NCI-H1417 treated with DMSO at 0.1 percent for 48 hours (cell line): ENCODE measurements around the gene ABCA12.

ENCODE experiments used
- DNase-seq: peaks from one replicate; lab custom pipeline; 2025; lab: John Stamatoyannopoulos, UW

Gene ABCA12

DNA sequence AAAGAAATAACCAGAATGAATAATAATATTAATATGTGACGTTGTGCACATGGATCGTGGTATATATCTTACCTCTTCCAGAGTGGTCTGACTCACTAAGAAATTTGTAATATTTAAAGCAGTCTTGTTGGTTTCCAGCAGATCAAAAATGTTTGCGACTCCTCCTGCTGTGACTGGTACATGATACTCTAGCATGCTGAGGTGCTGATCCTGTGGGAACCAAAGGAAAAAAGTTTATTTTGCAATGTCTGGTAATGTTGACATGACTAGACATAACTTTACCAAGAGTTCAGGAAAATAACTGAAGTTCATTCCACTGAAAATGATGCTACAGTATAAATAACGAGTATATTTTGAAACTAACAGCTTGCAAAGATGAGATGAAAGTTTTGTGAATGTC, 204.4 kb downstream of the ABCA12 start:
- no peak for DNase-seq

DNA sequence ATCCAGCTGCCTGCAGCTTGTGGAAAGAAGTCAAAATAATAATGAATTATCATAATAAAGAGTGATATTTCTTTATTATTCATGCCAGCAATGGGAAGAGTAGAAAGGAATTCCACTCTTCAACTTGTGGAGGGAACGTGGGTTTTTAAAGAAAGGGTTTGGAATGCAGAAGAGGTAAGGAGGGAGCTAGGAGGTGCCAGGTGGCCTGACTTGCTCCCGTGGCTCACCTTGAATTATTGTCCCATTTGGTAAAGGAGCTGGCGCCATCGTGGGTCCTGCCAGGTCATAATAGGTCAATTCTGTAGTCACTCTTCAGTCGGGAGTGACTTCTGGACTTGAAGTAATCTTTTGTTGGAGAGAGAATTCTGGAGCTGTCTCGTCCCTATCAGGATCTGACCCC, 233.8 kb downstream of the ABCA12 start:
- DNase-seq = no peak

GRCh38 chr2:214904176-214904575, 234.2 kb downstream of the ABCA12 start:
- DNase-seq = no peak

- DNase-seq = no peak
Measured at GRCh38 chr2:214902286-214902685, 236.1 kb downstream of the ABCA12 start.

- no peak for DNase-seq
Measured at GRCh38 chr2:214899751-214900150, 238.7 kb downstream of the ABCA12 start.

GRCh38 chr2:214896274-214896673, 242.2 kb downstream of the ABCA12 start:
- no peak for DNase-seq

DNA sequence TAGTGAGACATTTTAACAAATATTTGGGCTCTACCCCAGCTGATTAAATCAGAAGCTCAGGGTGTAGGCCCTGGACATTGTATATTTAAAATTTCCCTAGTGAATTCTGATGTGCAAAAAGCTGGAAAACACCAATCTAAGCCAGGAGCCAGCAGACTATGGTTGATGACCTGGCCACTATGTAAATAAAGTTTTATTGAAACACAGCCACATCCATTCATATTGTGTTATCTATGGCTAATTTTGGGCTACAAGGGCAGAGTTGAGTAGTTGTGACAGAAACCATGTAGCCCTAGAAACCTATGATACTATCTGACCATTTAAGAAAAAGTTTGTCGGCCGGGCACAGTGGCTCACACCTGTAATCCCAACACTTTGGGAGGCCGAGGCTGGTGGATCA, 243.0 kb downstream of the ABCA12 start:
- no peak for DNase-seq

GRCh38 chr2:214889301-214889700, 249.1 kb downstream of the ABCA12 start:
- no peak for DNase-seq

DNA sequence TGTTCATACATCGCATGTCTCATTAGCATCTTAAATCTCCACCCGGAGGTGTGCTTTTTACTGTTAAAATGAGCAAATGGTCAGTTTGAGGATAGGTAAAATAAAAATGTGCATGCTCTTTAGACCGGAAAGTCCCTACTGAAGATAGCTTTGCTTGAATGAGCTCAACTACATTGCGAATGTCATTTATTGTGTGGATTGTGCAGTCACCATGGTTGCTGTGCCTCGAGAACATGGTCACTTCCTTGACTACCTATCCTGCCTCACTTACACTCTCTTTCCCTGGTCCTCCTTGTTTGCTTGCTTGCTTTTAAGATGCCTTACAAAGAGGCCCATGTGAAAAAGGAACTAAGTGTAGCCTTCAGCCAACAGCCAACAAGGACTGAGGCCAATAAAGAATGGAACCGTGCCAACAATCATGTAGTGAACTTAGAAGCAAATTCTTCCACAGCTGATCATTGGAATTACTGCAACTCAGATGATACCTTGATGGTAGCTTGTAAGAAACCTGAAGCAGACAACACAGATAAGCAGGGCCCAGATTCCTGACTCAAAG, 256.7 kb downstream of the ABCA12 start:
- no peak for DNase-seq
